Measurements from ENCODE around the gene FAM118A.

GRCh38 chr22:45359627-45360026 lies 49.9 kb downstream of the FAM118A start:
- TF ChIP-seq GATA3 (IDR thresholded peaks at IDR 0.05; ENCODE audit: low read depth, low read length) (no peak), GATA2 (IDR thresholded peaks at IDR 0.05; ENCODE audit: low read depth, low read length) (no peak)

Data from SH-SY5Y (cell line).